D341Med (cell line): ENCODE data around the gene PRELID2.
"Not testable (repeated sequence)": the region's sequence is repeated elsewhere in the genome, so short reads cannot be mapped to it uniquely, and the experiment has no call there.

ENCODE experiments used
- DNase-seq: peaks from one replicate; pipeline ENCODE4 v3.0.0; 2012; ENCODE audit warnings: low spot score

PRELID2 gene

GRCh38 chr5:145739843-145740242 lies 95.3 kb downstream of the PRELID2 start:
- DNase-seq: no peak

GRCh38 chr5:145738227-145738626 lies 96.9 kb downstream of the PRELID2 start:
- DNase-seq: no peak

DNA sequence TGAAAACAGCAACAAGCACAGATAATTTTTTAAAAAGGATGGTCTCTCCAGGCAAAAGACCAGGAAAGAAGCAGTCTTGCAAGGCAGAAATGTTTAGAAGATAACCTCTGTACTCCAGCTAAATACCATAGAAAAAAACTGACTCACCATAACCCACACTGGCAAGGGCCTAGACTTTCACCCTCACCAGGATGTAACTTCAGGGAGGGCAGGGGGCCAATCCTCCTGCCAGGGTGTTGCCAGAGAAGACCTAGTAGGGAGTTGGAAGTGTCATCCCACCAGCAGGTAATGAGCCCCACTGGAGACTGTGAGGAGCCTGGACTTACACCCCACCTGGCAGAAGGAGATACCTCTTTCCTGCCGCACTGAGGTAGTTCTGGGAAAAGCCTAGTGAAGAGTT lies 97.6 kb downstream of the PRELID2 start:
- DNase-seq: no peak

GRCh38 chr5:145729956-145730355 lies 105.2 kb downstream of the PRELID2 start:
- DNase-seq: not testable (repeated sequence)

GRCh38 chr5:145723516-145723915 lies 111.6 kb downstream of the PRELID2 start:
- no peak for DNase-seq

DNA sequence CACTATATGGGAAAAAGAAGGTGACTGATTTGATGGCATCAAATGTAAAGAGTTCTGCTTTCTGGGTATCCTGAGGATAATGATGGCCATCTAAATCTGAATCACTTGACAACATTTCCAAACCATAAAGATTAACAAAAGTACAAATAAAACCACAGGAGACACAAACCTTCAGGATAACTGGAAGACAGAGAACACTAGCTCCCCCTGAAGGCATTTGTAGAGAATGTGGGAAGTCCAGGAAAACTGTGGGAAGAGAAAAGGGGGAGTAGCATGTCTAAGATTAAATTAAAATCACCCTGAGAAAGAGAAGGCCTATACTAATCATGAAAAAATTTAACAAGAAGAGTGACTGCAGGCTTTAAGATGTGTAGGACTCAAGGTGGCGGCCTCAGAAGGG lies 116.2 kb downstream of the PRELID2 start:
- no peak for DNase-seq

- DNase-seq: no peak
These were observed 119.7 kb downstream of the PRELID2 start for GRCh38 chr5:145715412-145715811.

GRCh38 chr5:145712245-145712644 lies 122.9 kb downstream of the PRELID2 start:
- DNase-seq: no peak

DNA sequence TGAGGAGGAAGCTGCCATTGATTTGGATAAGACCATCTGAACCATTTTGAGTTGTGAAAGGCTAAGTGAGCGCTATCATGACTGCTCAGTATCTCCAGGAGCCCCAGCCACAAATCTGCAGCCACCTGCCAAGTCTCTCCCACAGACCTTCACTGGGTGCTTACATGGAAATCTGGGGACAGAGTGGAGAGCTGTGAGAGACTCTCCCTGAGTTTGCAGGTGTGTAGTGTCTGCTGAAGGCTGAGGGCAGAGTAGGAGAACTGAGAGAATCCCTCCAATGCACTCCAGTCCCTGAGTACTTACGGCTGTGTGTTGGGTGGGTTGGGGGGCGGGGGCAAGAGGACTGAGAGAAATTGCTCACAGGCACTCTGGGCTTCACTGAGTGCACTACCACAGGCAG lies 123.7 kb downstream of the PRELID2 start:
- no peak for DNase-seq
